IMR-90 (cell line): ENCODE measurements around the gene LGALS14. TPM values are rescaled to one million over a fixed set of nuclear protein-coding genes. Genes with fewer than 3 reads are reported as not detected.

Experiments used
- ATAC-seq: fragments of 200-7000 bp; cut with Tn5 transposase; 2 replicates; pipeline ENCODE4 v1.9.1; 2020; ENCODE audit warnings: low read depth, mild to moderate bottlenecking, moderate library complexity
- BruUV-seq: library from RNA; stranded (reverse); fragments of 400-500 nt; replicated peaks from 2 replicates; lab custom pipeline; 2021; lab: Mats Ljungman, UMichigan
- CTCF ChIA-PET: fragments of 300-600 bp; formaldehyde crosslinking; extraction: SDS; loops from one replicate; lab custom pipeline; 2021; ENCODE audit warnings: antibody characterized with exemption; lab: Yijun Ruan, JAX
- POLR2A ChIA-PET: fragments of 300-600 bp; sonication (Branson Sonifier 250); formaldehyde crosslinking; loops from one replicate; lab custom pipeline; 2022; ENCODE audit warnings: antibody characterized with exemption; ENCODE audit not compliant: unreplicated experiment; lab: Charles Lee
- DNase-seq: peaks from one replicate; pipeline ENCODE4 v3.0.0; 2013
- H2AFZ ChIP-seq: replicated peaks from 2 replicates; pipeline ENCODE3; 2013; ENCODE audit warnings: low read length, mild to moderate bottlenecking; ENCODE audit not compliant: poor library complexity
- H2AK5ac ChIP-seq: 2 replicates; pipeline ENCODE4 v1.6.1; 2013; ENCODE audit warnings: low read depth, low read length, inconsistent platforms
- H2AK9ac ChIP-seq: replicated peaks from 2 replicates; pipeline ENCODE3; 2013; ENCODE audit warnings: mild to moderate bottlenecking, low read depth, low read length, moderate library complexity; ENCODE audit not compliant: poor library complexity
- H2BK120ac ChIP-seq: 2 replicates; pipeline ENCODE4 v1.6.1; 2013; ENCODE audit warnings: low read depth, low read length, inconsistent platforms
- H2BK15ac ChIP-seq: 3 replicates; pipeline ENCODE4 v1.6.1; 2013; ENCODE audit warnings: low read depth, low read length, inconsistent platforms
- H2BK20ac ChIP-seq: 2 replicates; pipeline ENCODE4 v1.6.1; 2013; ENCODE audit warnings: low read depth, mild to moderate bottlenecking, inconsistent platforms, low read length, moderate library complexity
- H2BK5ac ChIP-seq: 2 replicates; pipeline ENCODE4 v1.6.1; 2013; ENCODE audit warnings: mild to moderate bottlenecking, low read depth, low read length, inconsistent platforms; ENCODE audit not compliant: poor library complexity, severe bottlenecking
- H3K14ac ChIP-seq: replicated peaks from 2 replicates; pipeline ENCODE4 v1.6.1; 2013; ENCODE audit warnings: low read depth, low read length, inconsistent platforms
- H3K18ac ChIP-seq: 2 replicates; pipeline ENCODE4 v1.6.1; 2013; ENCODE audit warnings: low read depth, low read length, control low read depth
- H3K23ac ChIP-seq: 2 replicates; pipeline ENCODE4 v1.6.1; 2013; ENCODE audit warnings: low read depth, low read length, inconsistent platforms
- H3K27ac ChIP-seq: 2 replicates; pipeline ENCODE4 v1.5.1; 2013; ENCODE audit warnings: mild to moderate bottlenecking, control low read depth, low read length; ENCODE audit not compliant: insufficient read depth
- H3K27me3 ChIP-seq: 2 replicates; pipeline ENCODE4 v1.6.1; 2013; ENCODE audit warnings: low read length; ENCODE audit not compliant: control insufficient read depth, insufficient read depth
- H3K36me3 ChIP-seq: 2 replicates; pipeline ENCODE4 v1.6.1; 2013; ENCODE audit warnings: low read length, mixed read lengths; ENCODE audit not compliant: control insufficient read depth, insufficient read depth
- H3K4ac ChIP-seq: 2 replicates; pipeline ENCODE4 v1.6.1; 2013; ENCODE audit warnings: low read depth, low read length, inconsistent platforms
- H3K4me1 ChIP-seq: 2 replicates; pipeline ENCODE4 v1.6.1; 2013; ENCODE audit warnings: low read length, mixed read lengths; ENCODE audit not compliant: control insufficient read depth, insufficient read depth
- H3K4me2 ChIP-seq: 2 replicates; pipeline ENCODE4 v1.6.1; 2013; ENCODE audit warnings: low read depth, mild to moderate bottlenecking, control low read depth, low read length, moderate library complexity
- H3K4me3 ChIP-seq: 2 replicates; pipeline ENCODE4 v1.5.1; 2013; ENCODE audit warnings: low read depth, mild to moderate bottlenecking, control low read depth, low read length, moderate library complexity; ENCODE audit not compliant: insufficient read depth
- H3K56ac ChIP-seq: 2 replicates; pipeline ENCODE4 v1.6.1; 2013; ENCODE audit warnings: low read length, inconsistent platforms; ENCODE audit not compliant: insufficient read depth; ENCODE audit errors: extremely low read depth
- H3K79me1 ChIP-seq, 2 experiments: 2 replicates each; pipeline ENCODE4 v1.6.1; 2013; ENCODE audit warnings: low read length in 2 of 2, inconsistent platforms in 1 of 2, low read depth in 1 of 2
- H3K9ac ChIP-seq: 2 replicates; pipeline ENCODE4 v1.6.1; 2013; ENCODE audit warnings: low read depth, low read length, control low read depth
- H3K9me1 ChIP-seq: 2 replicates; pipeline ENCODE4 v1.6.1; 2013; ENCODE audit warnings: low read length, inconsistent platforms; ENCODE audit not compliant: insufficient read depth
- H3K9me3 ChIP-seq: 2 replicates; pipeline ENCODE4 v1.6.1; 2013; ENCODE audit warnings: low read length; ENCODE audit not compliant: control insufficient read depth, insufficient read depth
- H4K20me1 ChIP-seq: 2 replicates; pipeline ENCODE4 v1.6.1; 2013; ENCODE audit warnings: low read length, inconsistent platforms; ENCODE audit not compliant: insufficient read depth
- H4K5ac ChIP-seq: 2 replicates; pipeline ENCODE4 v1.6.1; 2013; ENCODE audit warnings: mild to moderate bottlenecking, low read depth, low read length, control low read depth
- H4K8ac ChIP-seq, 2 experiments: 2 replicates each; pipeline ENCODE4 v1.6.1; 2013; ENCODE audit warnings: low read depth in 2 of 2, low read length in 2 of 2, control low read depth in 1 of 2, inconsistent platforms in 1 of 2
- H4K91ac ChIP-seq: 2 replicates; pipeline ENCODE4 v1.6.1; 2013; ENCODE audit warnings: low read depth, low read length, inconsistent platforms; ENCODE audit not compliant: insufficient read depth
- CEBPB ChIP-seq: IDR thresholded peaks from 2 replicates; pipeline ENCODE4 v1.6.1; 2012; ENCODE audit warnings: low read depth, low read length, improper control_type of control experiment
- CHD1 ChIP-seq: IDR thresholded peaks from 2 replicates; pipeline ENCODE4 v1.6.1; 2012; ENCODE audit warnings: low read depth, low read length, improper control_type of control experiment
- NFE2L2 ChIP-seq: fragments of 150-350 bp; IDR thresholded peaks from 2 replicates; pipeline ENCODE4 v1.6.1; 2016; ENCODE audit warnings: low read depth, mild to moderate bottlenecking, low read length
- POLR2A ChIP-seq: IDR thresholded peaks from 2 replicates; pipeline ENCODE4 v1.6.1; 2012; ENCODE audit warnings: mild to moderate bottlenecking, low read depth, low read length
- RAD21 ChIP-seq: IDR thresholded peaks from 2 replicates; pipeline ENCODE4 v1.6.1; 2012; ENCODE audit warnings: low read length, improper control_type of control experiment
- RCOR1 ChIP-seq: IDR thresholded peaks from 2 replicates; pipeline ENCODE4 v1.6.1; 2012; ENCODE audit warnings: mild to moderate bottlenecking, low read length, improper control_type of control experiment; ENCODE audit not compliant: insufficient replicate concordance
- SMC3 ChIP-seq: fragments of 150-350 bp; IDR thresholded peaks from 2 replicates; pipeline ENCODE4 v1.6.1; 2016; ENCODE audit warnings: low read depth, mild to moderate bottlenecking, antibody characterized with exemption, low read length, moderate library complexity
- WGBS, 2 experiments: methylation state at CpG; one replicate each; pipeline versions ENCODE4 v1.1.5 to v1.1.7; 2013; ENCODE audit warnings: missing lambda C conversion rate in 2 of 2; ENCODE audit not compliant: insufficient read length in 1 of 2; ENCODE audit errors: extremely low coverage in 2 of 2; 5-methylcytosine and 5-hydroxymethylcytosine counted together
- dilution Hi-C: fragments of 300-500 bp; cut with HindIII; formaldehyde crosslinking; loops from one replicate; pipeline ENCODE4 v1.14.3; 2018; ENCODE audit warnings: low sequenced_read_pairs; ENCODE audit not compliant: unreplicated experiment
- in situ Hi-C: fragments of 300-500 bp; cut with MboI; formaldehyde crosslinking; loops from 3 replicates; pipeline ENCODE4 v1.14.3; 2019; ENCODE audit warnings: low sequenced_read_pairs, inconsistent platforms, mixed read lengths
- intact Hi-C: fragments of 100-400 bp; cut with micrococcal nuclease; formaldehyde crosslinking; loops from 2 replicates; pipeline ENCODE4 v1.10.0; 2022
- polyA plus RNA-seq, 3 experiments: library from polyadenylated mRNA; depleted of rRNA; stranded (reverse); fragments of >200 nt; gene quantifications; 2 replicates each; pipeline ENCODE4 v1.2.3, GENCODE V29; 2012; ENCODE audit warnings: low replicate concordance in 1 of 3
- total RNA-seq: library from RNA; depleted of rRNA; stranded (reverse); fragments of >200 nt; gene quantifications from 2 replicates; pipeline ENCODE4 v1.2.3, GENCODE V29; 2012
- TF ChIP-seq, protein P1 (sequence below): fragments of 150-350 bp; IDR thresholded peaks from 2 replicates; pipeline ENCODE4 v1.6.1; 2017; ENCODE audit warnings: mild to moderate bottlenecking, antibody characterized with exemption, low read length, low read depth

Gene LGALS14
- total and polyA plus RNA-seq, 2 of the 4 experiments (the other 2 are of a cell fraction): not detected

DNA sequence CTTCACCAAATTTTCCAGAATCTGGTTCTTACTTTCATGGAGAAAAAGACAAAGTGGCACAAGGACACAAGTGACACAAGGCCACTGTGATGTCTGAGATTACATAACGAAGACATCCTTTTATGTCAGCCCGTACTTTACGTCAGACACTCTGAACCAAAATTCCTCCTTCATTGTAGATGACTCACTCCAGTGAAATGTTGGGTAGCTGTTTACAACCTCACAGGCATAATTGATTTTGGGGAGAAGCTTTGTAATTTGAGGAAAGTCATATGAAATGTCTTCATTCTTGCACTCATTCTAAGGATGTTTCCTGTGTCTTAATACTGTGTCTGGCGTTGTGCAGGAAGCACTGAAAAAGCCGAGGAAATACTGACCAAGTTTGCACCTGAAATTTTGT, 20.0 kb upstream of the LGALS14 start:
- no peak overlapping the region for H3K27ac ChIP-seq
- TF ChIP-seq NFE2L2 (no peak), SMC3 (no peak), POLR2A (no peak), CHD1 (no peak), RAD21 (no peak), RCOR1 (no peak), CEBPB (no peak)
- TF ChIP-seq, protein P1, sequence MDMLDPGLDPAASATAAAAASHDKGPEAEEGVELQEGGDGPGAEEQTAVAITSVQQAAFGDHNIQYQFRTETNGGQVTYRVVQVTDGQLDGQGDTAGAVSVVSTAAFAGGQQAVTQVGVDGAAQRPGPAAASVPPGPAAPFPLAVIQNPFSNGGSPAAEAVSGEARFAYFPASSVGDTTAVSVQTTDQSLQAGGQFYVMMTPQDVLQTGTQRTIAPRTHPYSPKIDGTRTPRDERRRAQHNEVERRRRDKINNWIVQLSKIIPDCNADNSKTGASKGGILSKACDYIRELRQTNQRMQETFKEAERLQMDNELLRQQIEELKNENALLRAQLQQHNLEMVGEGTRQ: no peak
- BruUV-seq: no TSS peak
- whole genome bisulfite sequencing, 2 experiments: no CpG with 5 or more reads among the region's 5 CpGs
- no peak overlapping the region for H2BK20ac ChIP-seq
- DNase-seq: no peak
- no peak overlapping the region for H2AK5ac ChIP-seq
- no peak overlapping the region for H4K5ac ChIP-seq
- H4K91ac ChIP-seq: no peak overlapping the region
- no peak overlapping the region for H3K23ac ChIP-seq
- H3K4me3 ChIP-seq: no peak overlapping the region
- H2BK120ac ChIP-seq: no peak overlapping the region
- H3K18ac ChIP-seq: no peak overlapping the region
- ATAC-seq: no peak
- H3K9me3 ChIP-seq: no peaks in the 10 kb centered on the region
- dilution Hi-C loops (no loop called here), intact Hi-C loops (no loop called here), in situ Hi-C loops (no loop called here)
- H3K4ac ChIP-seq: no peak overlapping the region
- no peaks in the 10 kb centered on the region for H3K79me1 ChIP-seq
- H4K20me1 ChIP-seq: no peaks in the 10 kb centered on the region
- H2AFZ ChIP-seq: no peak overlapping the region
- H3K14ac ChIP-seq: no peak overlapping the region
- H3K4me2 ChIP-seq: no peak overlapping the region
- no peak overlapping the region for H3K56ac ChIP-seq
- ChIA-PET CTCF (no interaction called here), POLR2A (no interaction called here)
- H4K8ac ChIP-seq: no peak overlapping the region
- H3K36me3 ChIP-seq: no peaks in the 10 kb centered on the region
- no peaks in the 10 kb centered on the region for H3K9me1 ChIP-seq
- no peaks in the 10 kb centered on the region for H3K27me3 ChIP-seq
- no peak overlapping the region for H2BK15ac ChIP-seq
- no peak overlapping the region for H3K9ac ChIP-seq
- H2AK9ac ChIP-seq: no peak overlapping the region
- H2BK5ac ChIP-seq: no peak overlapping the region
- no peaks in the 10 kb centered on the region for H3K4me1 ChIP-seq
